Measurements from ENCODE around the gene ANKRD13D. TPM values are rescaled to one million over a fixed set of nuclear protein-coding genes. Genes with fewer than 3 reads are reported as not detected.

ANKRD13D gene
- total RNA-seq, 1 donor from 2014 or later, result 9.8 TPM

DNA sequence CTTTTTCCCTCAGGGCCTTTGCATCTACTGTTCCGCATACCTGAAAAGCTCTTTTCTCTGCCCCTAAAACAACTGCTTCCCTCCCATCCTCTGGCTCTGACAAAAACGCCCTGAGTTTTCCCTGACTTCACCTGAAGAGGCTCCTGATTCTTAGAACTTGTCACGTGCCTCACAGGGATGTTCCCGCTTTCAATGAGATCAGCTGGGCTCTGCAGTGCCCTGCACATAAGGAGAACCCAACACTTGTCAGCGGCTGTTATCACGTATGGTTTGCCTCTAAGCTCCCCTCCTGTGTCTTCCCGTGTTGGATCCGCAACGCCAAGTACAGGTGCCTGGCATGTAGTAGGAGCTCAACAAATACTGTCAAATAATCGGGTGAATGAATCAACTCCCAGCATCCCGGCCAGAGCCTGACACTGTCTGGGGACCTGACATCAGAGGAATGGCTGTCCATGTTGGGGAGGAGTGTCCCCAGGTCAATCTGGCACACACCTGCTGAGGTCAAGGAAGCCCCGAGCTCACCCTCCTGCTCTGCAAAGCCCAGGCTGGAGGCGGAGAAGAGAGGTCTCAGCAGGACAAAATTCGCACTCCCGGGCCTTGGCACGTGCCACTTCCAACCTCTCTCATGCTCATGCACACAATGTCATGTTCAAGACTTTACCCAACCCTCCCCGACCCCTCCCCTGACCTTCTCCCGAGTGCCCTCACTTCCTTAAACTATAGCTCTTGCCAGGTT, 27.0 kb upstream of the ANKRD13D start:
- ATAC-seq (no peak), DNase-seq (ENCODE audit: low spot score) (no peak)

GRCh38 chr11:67262731-67263675, 26.1 kb upstream of the ANKRD13D start:
- peak; percentile 79 for DNase-seq (ENCODE audit: low spot score)

DNA sequence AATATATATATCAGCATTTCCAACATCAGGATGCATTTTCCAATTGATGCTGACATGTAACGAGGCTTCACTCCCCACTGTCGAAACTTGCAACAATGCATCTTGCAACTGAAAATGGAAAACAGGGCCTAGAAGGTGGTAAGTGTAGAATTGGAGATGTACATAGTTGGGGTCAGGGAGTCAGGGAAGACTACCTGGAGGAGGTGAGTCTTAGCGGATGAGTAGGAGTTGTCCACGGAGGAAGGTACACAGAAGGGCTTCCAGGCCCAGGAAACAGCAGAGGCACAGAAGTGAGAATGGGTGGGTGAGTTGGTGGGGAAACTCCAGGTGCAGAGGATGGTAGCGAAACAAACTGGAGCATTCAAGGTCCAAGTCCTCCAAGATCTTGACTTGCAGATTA, 24.8 kb upstream of the ANKRD13D start:
- no peak for ATAC-seq
- no peak for DNase-seq (ENCODE audit: low spot score)

More at GRCh38 chr11:67262731-67263675, 26.1 kb upstream of the ANKRD13D start:
- peak; percentile 66 for ATAC-seq

DNA sequence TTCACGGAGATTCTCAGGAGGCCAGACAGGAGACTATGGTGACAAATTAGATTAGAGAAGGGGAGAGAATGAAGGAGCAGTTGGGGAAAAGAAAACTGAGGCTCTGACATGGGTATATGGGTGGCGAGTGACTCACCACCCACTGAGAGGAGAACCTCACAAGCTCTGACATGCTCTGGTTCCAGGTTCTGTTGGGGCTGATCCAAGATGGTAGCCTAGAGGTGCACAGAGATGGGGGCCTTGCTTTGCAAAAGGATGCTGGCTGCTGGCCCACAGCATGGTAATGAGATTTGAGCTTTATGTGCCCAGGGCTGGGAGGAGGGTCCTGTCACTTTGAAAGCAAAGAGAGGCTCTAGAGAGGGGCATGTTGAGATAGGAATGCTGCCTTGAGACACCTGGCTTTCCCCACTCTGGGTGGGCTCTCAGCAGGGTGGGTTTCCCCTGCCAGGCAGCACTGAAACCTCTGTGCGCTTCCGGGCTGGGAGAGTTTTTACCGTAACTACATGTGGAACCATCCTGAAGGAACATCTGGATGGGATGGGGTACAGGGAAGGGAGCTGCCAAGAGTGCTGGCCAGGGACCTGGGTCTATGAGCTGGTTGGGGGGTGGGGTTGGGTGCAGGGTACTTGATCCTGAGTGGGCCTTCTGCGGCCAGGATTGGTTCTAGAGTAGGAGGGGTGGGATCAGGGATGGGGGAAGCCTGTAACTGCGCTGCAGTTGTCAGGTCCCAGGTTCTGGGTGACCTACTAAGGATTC, 24.0 kb upstream of the ANKRD13D start:
- ATAC-seq (no peak), DNase-seq (ENCODE audit: low spot score) (no peak)

DNA sequence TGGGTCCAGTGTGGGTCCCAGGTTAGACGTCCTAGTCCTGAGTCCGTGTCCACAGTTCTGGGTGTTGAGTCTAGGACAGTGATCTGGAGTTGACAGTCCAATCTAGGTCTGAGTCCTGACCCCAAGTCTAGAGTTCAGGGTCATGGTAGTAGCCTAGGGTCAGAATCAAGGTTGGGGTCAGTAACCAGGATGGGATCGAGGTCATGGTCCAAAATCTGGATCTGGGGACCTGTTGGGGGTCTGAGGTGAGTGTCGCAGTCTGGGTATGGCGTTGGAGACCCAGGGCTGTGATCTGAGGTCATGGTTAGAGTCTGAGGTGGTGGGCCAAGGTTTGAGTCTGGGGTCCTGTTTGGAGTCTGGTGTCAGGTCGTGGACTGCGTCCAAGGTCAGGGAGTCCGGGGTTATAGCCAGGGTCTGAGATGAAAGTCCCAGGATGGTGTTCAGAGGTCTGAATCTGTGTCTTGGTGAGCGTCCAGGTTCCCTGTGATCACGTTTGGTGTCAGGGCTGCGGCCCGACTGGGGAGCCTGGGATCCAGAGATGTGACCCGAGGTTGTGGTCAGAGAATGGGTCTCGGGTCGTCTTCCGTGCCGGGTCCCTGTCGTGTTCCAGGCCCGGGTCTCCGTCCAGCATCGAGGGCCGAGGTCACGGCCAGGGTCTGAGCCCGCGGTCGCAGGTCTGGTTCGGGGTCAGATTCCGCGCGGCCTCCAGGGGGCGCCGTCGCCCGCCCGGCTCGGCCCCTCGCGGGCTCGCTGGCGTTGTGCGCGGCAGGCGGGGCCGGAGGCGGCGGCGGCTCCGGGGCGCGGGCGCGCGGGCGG, 23.3 kb upstream of the ANKRD13D start:
- DNase-seq (ENCODE audit: low spot score) (peak; percentile 86), ATAC-seq (peak; percentile 79)

- DNase-seq (ENCODE audit: low spot score), result no peak
- peak; percentile 7 for ATAC-seq
Observed at GRCh38 chr11:67266449-67267187, 22.5 kb upstream of the ANKRD13D start, which contains the start of gene GRK2. Gene GRK2 (plus strand): TSS chr11:67266473. CDS start chr11:67266700, 227 bp downstream.

GRCh38 chr11:67267188-67268080, 21.7 kb upstream of the ANKRD13D start:
- peak; percentile 39 for ATAC-seq
- DNase-seq (ENCODE audit: low spot score), result peak; percentile 77

DNA sequence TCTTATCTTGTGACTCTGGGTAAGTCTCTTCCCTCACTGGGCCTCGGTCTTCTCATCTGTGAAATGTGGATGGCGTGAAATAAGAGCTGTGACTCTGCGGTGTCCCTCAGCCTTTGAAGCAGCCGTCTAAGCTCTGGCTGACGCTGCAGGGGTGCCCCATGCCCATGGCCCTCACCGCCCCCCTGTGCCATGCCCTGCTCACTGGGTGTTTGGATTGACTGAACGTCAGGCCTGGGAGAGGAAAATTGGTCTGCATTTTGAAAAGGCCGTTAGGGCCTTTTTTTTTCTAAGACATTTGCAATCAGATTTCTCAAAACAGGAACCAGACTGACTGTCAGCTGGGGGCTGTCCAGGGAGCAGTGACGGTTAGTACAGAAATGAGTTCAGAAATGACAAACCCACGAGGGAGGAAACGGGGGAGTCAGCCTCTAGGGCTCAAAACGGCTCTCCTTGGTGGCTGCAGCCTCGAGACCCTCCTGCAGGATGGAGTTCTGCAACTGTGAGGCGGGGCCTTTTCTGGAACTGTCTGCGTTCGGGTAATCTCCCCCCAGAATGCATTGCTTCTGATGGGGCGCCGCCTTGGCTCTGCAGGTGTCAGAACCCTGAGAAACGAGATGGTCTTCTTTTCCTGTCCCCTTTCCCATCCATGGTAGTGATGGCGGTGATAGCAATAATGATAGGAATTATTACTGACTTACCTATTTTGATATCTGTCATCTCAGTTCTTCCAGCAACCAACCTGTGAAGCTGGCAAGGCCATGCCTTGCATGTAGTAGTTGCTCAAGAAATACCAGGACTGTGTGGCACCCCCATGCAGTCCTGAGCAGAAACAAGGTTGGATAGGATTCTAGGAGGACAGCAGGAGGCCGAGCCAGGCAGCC, 20.8 kb upstream of the ANKRD13D start:
- DNase-seq (ENCODE audit: low spot score), result no peak
- no peak for ATAC-seq

- ATAC-seq, result no peak
- no peak for DNase-seq (ENCODE audit: low spot score)
Observed at GRCh38 chr11:67268962-67269268, 20.2 kb upstream of the ANKRD13D start.

GRCh38 chr11:67269401-67270255, 19.5 kb upstream of the ANKRD13D start:
- DNase-seq (ENCODE audit: low spot score) (no peak), ATAC-seq (no peak)

GRCh38 chr11:67270256-67271204, 18.6 kb upstream of the ANKRD13D start:
- ATAC-seq (no peak), DNase-seq (ENCODE audit: low spot score) (no peak)

- no peak for DNase-seq (ENCODE audit: low spot score)
- ATAC-seq, result no peak
Observed at GRCh38 chr11:67271205-67271540, 17.9 kb upstream of the ANKRD13D start.

DNA sequence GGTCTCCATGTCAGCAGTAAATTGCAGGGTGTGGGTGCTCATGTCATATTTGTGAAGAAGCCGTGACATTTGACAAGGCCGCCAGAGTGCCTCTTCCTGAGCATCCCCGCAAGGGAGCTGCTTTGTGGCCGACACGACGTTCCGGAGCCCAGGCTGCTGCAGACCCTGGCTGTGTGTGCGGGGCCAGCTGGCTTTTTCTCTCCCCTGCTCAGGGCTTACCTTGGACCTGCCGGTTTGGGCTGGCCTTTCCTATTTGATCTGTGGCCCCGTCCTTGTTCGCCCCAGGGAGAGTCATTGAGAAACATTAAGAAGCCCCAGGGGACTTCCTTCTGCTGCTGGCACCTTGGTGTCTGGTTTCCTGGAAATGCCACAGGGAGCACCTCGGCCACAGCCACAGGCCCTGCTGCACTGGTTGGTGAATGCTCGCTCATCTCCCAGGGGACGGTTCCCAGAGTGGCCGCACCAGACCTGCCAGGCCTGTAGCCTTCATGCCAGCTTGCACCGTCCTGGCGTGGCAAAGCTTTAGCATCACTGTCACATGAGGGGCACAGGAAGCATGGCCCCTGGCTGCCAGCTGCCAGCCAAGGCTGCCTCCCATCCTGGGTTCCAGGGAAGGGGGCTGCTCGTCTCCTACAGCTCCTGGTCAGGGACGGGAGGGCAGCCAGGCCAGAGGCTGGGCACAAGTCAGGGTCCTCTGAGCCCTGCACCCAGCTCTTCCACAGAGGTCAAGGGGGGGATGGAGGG, 17.4 kb upstream of the ANKRD13D start:
- no peak for DNase-seq (ENCODE audit: low spot score)
- no peak for ATAC-seq

- ATAC-seq (no peak), DNase-seq (ENCODE audit: low spot score) (no peak)
Observed at GRCh38 chr11:67272327-67273259, 16.5 kb upstream of the ANKRD13D start.
